Fibroblast of villous mesenchyme (primary cell): ENCODE measurements around the gene NT5C2. TPM values are rescaled to one million over a fixed set of nuclear protein-coding genes. Genes with fewer than 3 reads are reported as not detected.

Experiments used
- DNase-seq: peaks from one replicate; pipeline ENCODE4 v3.0.0-alpha.2; 2010; ENCODE audit warnings: low read depth
- H3K4me3 ChIP-seq: 2 replicates; pipeline ENCODE4 v1.5.1; 2011; ENCODE audit warnings: low read depth, mild to moderate bottlenecking, low read length
- CTCF ChIP-seq: IDR thresholded peaks from 2 replicates; pipeline ENCODE4 v1.5.1; 2012; ENCODE audit warnings: low read depth, mild to moderate bottlenecking, low read length; ENCODE audit not compliant: insufficient read depth
- total RNA-seq: library from RNA; depleted of rRNA; stranded (reverse); fragments of >200 nt; gene quantifications from 2 replicates; pipeline ENCODE4 v1.2.3, GENCODE V29; 2012

NT5C2 gene
- total RNA-seq, 1 donor = 92.0 TPM

GRCh38 chr10:103096130-103096529 is 96.9 kb downstream of the NT5C2 start:
- no peak for DNase-seq
- TF ChIP-seq CTCF = no peak
- no peak overlapping the region for H3K4me3 ChIP-seq

- H3K4me3 ChIP-seq = no peak overlapping the region
- TF ChIP-seq CTCF = no peak
- DNase-seq = no peak
Observed at GRCh38 chr10:103095005-103095404, 98.1 kb downstream of the NT5C2 start.

- DNase-seq = no peak
- H3K4me3 ChIP-seq = no peak overlapping the region
- TF ChIP-seq CTCF = no peak
Observed at GRCh38 chr10:103090911-103091310, 102.2 kb downstream of the NT5C2 start.

DNA sequence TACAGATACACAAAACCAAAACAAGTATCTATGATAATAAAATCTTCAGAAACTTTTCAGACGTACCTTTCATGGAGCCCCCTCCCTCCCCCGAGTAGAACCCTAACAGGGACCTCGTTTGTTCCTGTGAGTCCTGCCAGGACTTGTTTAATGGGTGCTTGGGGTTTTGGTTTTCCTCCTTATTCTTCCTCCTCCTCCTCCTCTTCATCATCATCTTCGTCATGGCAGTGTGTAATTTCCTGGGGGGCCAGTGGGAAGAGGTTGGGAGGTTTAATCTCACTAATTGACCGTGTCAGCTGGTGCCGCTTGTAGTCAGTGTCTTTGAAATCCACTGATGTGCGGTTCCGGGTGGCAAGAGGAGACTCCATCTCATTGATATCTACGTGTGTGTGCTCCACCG is 103.6 kb downstream of the NT5C2 start:
- no peak for TF ChIP-seq CTCF
- no peak overlapping the region for H3K4me3 ChIP-seq

GRCh38 chr10:103086799-103087198 is 106.3 kb downstream of the NT5C2 start:
- no peak overlapping the region for H3K4me3 ChIP-seq
- peak; percentile 5 for TF ChIP-seq CTCF
- no peak for DNase-seq

More for the DNA sequence above, 103.6 kb downstream of the NT5C2 start:
- no peak for DNase-seq

GRCh38 chr10:103086261-103086660 is 106.8 kb downstream of the NT5C2 start:
- TF ChIP-seq CTCF = no peak
- H3K4me3 ChIP-seq = no peak overlapping the region
- no peak for DNase-seq

DNA sequence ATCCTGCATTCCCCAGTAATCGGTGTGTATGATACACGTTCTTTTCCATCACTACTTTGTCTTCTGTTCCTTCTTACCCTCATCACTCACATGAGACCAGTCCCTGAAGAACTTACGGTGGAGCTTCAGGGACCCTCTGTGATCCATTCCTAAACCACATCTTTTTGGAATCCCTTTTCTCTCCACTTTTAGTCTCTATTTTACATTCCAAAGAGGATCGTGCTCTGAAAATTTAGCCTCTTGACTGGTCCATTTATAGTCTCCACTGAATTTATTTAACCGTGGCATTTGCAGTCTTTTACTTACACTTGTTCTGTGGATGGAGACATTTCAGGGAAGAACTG is 109.1 kb downstream of the NT5C2 start:
- no peak for DNase-seq
- no peak for TF ChIP-seq CTCF
- H3K4me3 ChIP-seq = no peak overlapping the region
